Stimulated activated CD8-positive, alpha-beta memory T cell treated with anti-CD3 and anti-CD28 coated beads, Interleukin-12 subunit alpha, Interleukin-12 subunit beta, amount 100 ng/mL, for 4 hours (primary cell): ENCODE results near the gene SRPK2.
"Not testable (repeated sequence)": the region's sequence is repeated elsewhere in the genome, so short reads cannot be mapped to it uniquely, and the experiment has no call there.

Experiments used
- DNase-seq: peaks from one replicate; pipeline ENCODE4 v3.0.0-alpha.2; 2020; ENCODE audit warnings: low read depth

SRPK2 gene

GRCh38 chr7:105304040-105304895 is 84.5 kb downstream of the SRPK2 start:
- no peak for DNase-seq

DNA sequence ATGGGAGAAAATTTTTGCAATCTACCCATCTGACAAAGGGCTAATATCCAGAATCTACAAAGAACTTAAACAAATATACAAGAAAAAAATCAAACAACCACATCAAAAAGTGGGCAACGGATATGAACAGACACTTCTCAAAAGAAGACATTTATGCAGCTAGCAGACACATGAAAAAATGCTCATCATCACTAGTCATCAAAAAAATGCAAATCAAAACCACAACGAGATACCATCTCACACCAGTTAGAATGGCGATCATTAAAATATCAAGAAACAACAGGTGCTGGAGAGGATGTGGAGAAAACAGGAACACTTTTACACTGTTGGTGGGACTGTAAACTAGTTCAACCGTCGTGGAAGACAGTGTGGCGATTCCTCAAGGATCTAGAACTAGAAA is 88.1 kb downstream of the SRPK2 start:
- DNase-seq, result not testable (repeated sequence)

DNA sequence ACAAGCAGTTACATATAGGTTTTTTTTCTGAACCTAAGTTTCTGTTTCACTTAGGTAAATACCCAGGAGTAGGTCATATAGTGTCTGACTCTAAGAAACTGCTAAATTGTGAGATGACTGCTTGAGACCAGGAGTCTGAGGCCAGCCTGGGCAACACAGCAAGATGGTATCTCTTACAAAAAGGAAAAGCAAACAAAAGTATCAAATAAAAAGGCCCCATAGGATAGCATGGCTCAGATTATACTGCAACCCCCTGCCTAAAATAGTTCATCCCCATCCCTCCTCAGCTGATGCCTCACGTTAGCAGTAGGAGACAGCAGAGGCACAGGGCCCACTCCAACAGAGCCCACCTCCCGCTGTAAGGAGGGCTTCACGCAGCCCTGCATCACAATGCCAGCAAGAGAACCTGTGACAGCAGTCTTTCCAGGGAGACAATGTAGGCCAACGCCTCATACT is 90.3 kb downstream of the SRPK2 start:
- no peak for DNase-seq

DNA sequence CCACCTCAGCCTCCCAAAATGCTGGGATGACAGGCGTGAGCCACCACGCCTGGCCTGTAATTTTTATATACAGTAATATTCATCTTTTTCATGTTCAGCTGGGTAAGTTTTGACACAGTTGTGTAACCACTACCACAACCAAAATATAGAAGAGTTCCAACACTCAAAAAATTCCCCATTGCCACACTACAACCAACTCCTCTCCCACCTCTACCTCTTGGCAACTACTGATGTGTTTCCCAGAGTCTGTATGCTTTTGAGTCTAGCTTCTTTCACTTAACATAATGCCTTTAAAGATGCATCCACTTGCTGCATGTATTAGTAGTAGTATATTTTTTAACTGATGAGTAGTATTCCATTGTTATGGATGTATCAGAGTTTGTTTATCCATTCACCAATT is 90.7 kb downstream of the SRPK2 start:
- no peak for DNase-seq

- no peak for DNase-seq
These were observed 91.4 kb downstream of the SRPK2 start for GRCh38 chr7:105297309-105297708.

DNA sequence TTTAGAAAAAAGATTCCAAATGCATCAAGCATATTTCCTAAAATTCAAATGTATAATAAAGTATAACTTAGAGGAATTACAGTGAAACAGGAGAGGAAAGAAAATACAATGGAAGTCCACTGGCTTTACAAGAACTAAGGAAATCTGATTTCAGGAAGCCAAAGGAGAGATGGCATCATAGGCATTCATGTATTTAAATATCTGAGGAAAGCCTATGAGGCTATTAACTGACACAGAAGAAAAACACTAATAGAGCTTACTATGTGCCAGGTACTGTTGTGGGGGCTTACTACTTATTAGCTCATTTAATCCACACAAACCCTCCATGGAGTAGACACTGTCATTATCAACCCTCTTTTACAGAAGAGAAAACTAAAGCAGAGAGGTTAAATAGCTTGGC is 92.2 kb downstream of the SRPK2 start:
- no peak for DNase-seq

DNA sequence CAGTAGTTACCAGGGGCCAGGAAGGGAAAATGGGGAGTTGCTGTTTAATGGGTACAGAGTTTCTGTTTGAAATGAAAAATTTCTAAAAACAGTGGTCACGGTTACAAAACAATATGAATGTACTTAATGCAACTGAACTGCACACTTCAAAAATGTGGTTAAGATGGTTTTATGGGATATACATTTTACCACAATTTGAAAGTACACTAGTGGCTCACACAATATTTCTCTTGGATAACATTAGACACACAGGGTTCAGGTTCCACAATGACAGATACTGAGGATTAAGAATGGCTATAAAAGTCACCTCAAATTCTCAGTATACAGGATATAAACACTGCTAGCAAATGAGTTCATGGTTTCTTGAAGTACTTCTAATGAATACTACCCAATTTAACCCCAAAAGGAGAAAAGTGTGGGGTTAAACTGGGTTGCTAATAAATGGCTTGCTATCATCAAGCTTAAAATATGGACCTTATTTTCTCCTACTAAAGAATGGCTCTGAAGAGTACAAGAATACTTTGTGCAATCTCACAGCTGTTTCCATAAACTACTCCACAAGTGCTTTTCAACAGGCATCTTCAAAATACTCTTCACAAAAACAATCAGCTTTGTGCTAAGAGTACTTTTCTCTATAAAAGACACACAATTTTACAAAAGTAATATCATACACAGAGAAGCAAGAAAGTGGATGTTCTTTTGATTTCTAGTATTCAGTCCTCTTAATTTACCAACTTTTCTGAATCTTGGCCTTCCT is 92.9 kb downstream of the SRPK2 start:
- DNase-seq, result no peak

- DNase-seq, result not testable (repeated sequence)
These were observed 94.2 kb downstream of the SRPK2 start for GRCh38 chr7:105294482-105294881.

- DNase-seq, result no peak
These were observed 99.0 kb downstream of the SRPK2 start for GRCh38 chr7:105289704-105290103.

DNA sequence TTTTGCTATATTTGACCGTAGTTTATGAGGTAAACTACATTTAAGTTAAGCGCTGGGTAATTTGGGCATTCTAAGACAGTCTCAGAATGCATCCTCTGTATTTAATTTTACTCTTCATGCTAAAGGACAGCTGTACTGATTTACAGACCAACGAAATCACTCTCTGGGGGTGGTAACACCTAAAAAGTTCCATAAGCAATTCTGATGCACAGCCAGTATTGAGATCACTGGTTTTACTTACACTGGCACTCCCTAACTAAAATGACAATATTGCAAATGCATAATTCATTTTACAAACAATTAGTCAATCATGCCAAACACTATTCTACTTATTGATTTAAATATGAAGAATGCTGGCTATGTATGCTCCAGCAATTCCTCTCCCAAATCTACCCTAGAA is 102.3 kb downstream of the SRPK2 start:
- no peak for DNase-seq

GRCh38 chr7:105285118-105285874 is 103.4 kb downstream of the SRPK2 start:
- no peak for DNase-seq

DNA sequence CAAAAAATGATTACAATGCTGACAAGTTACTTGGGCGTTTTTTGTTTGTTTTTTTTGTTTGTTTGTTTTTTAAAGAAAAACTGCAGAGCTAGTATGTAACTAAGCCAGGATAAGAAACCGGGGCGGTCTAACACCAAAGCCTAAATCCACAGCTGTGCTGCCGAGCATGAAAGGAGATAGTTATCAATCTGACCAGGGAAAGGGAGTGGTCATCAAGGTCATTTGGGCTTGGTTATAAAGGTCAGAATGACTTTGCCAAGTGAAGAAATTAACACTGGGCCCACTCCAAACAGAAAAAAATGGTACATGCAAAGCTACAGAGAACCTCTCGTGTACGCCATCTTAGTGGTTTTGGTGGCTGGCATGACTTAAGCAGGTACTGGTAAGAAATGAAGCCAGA is 104.7 kb downstream of the SRPK2 start:
- no peak for DNase-seq

- DNase-seq, result no peak
These were observed 106.8 kb downstream of the SRPK2 start for GRCh38 chr7:105281966-105282365.

DNA sequence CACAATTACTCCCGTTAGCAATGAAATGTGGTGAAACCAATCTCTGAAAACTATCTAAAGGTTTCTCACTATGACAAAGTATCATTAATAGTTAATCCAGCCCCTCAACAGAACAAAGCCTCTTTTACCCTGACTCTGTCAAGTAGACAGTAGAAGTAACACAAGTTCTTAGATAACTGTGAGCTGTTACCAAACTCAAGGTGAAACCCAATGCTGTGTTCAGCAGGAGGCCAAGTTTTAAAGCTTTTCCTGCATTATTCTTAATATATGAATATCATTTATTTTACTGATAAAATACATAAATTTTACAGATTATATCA is 109.1 kb downstream of the SRPK2 start:
- no peak for DNase-seq

DNA sequence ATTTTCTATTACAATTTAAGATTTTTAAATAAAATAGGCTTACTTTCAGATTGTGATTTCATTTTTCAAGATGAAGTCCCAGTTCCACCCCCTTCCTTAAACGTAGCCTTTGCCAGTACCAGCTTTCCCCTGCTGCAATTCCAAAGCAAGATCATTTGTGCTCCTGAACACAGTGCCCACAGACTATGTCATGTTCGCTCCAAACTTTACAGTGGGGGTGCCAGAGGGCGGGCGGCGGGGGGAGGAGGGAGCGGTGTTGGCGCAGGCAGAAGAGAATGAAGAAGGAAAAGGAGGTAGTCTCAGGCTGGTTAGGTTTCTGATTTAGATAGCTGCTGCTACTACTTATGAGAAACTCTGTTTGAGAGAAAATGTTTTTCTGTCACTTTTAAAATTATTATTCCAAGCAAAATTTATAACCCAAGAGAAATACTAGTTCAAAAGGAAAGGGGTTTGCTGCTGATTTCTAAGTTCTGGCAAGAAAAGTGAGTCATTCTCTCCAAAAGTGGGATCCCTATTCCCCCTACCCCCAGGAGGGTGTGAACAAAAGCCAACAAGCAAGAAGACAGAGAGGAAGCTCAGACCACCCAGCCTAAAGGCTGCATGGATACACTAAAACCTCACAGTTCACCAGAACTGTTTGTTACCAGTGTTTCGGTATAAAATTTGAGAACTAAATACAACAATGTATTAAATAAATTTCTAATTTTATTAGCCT is 109.6 kb downstream of the SRPK2 start:
- DNase-seq, result no peak

DNA sequence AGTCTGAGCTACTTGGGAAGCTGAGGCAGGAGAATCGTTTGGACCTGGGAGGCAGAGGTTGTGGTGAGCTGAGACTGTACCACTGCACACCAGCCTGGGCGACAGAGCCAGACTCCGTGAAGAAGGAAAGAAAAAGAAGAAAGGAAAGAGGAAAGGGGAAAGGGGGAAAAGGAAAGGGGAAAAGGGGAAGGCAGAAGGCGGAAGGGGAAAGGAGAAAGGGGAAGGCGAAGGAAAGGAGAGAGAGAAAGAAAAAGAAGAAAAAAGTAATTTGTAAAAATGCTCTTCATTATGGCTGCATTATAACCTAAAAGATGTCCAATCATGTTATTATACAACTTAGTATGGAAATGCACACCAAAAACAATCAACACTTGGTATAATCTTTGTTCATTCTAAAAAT is 110.2 kb downstream of the SRPK2 start:
- DNase-seq, result no peak

DNA sequence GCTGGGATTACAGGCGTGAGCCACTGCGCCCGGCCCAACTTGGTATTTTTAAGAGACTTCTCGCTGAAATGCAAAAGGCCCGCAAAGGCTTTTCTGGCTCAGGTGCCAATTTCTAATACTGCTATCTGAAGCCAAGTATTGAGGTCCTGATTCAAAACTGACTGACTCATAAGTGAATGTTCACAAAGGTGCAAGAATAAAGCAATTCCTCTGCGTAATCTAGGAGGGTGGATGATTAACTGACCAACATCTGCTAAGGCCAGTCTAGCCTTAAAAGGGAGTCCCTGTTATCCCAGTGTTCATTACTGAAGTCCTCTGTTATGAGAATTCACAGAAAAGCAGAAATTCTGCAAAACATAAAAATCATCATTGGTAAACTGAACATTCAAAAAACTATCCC is 111.4 kb downstream of the SRPK2 start:
- DNase-seq, result no peak

- DNase-seq, result no peak
These were observed 118.6 kb downstream of the SRPK2 start for GRCh38 chr7:105270117-105270516.

DNA sequence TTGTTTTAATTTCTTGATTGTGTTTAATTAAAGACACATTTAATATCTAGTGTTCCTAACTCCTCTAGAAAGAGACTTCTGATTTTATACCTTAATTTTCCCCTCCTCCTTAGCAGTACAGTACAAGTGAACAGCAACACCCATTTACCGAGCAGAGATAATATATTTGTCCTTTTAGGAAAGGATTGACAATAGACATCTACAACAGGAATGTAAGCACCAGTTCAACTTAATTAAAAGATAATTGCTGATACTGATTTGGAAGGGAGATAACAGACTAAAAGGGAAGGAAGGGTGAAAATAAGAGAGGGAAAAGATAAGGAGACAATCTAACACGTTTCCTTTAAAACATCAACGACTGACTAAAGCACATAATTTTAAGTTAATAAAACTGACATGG is 119.3 kb downstream of the SRPK2 start:
- DNase-seq, result no peak

DNA sequence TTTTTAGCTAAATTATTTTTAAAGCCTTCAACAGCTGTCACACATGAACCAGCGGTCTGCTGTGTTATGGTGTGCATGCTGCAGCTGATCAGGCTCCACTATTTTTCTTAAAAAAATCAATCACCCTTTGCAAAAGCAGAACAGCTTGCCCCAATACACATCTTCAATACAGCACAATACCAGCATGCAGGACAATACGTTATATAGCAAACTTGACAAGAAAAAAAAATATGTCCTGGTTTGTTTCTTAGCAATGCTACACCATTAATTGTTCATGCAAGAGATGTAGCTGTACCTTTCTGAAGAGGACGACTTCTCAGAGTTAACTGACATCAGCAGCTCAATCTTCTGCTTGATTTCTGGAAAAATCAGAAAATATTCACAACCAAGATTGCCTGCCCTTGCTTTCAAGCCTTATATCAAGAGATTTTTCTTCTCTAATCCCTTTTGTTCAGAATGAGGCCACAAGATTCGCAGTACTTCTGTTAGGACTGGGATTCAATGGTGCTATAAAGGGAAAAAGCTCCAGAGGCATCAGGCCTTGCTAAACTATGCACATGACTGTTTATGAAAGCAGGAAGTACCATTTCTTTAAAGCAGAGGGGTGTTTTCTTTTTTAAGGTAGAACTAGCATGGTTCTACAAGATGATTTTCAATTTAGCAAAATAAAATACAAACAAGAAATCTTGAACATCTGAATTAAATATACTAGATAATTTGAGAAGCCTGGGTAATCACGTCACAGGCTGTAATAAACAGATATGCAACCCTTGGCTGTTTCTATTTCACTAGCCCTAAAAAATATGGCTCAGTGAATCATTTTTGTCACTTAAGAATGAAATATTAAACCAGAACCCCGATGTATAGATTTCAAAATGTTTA is 120.0 kb downstream of the SRPK2 start:
- no peak for DNase-seq

- DNase-seq, result no peak
These were observed 120.7 kb downstream of the SRPK2 start for GRCh38 chr7:105268056-105268455.
